GM10847 (cell line): ENCODE results near the gene GPR143.

Source experiments
- POLR2A ChIP-seq: IDR thresholded peaks from 2 replicates; pipeline ENCODE4 v1.6.1; 2011; ENCODE audit not compliant: insufficient read length; ENCODE audit errors: extremely low read depth

Gene GPR143

GRCh38 chrX:9730078-9730477 lies 35.6 kb downstream of the GPR143 start:
- no peak for TF ChIP-seq POLR2A

- no peak for TF ChIP-seq POLR2A
Measured at GRCh38 chrX:9729171-9729885, 36.3 kb downstream of the GPR143 start.

GRCh38 chrX:9728261-9728660 lies 37.4 kb downstream of the GPR143 start:
- TF ChIP-seq POLR2A = no peak

- no peak for TF ChIP-seq POLR2A
Measured at GRCh38 chrX:9724711-9725110, 40.9 kb downstream of the GPR143 start.

- no peak for TF ChIP-seq POLR2A
Measured at GRCh38 chrX:9717376-9717775, 48.3 kb downstream of the GPR143 start.

DNA sequence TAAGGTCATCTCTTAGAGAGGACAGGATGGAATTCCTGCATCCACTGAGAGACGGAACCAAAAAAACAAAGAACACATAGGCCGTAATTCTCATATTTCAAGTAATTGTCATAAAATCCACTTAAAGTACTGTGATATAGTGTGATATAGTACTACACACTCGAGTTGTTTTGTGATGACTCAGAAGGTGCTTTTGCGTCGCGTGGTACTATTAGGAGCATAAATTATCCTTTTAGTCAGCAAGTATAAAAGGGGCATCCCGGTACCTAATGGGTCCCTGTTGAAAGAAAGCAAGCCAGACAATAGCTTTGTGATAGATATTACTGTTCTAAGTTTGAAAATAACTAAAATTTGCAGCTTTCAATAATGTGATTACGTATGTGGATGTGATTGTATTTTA lies 55.3 kb downstream of the GPR143 start:
- TF ChIP-seq POLR2A = no peak

DNA sequence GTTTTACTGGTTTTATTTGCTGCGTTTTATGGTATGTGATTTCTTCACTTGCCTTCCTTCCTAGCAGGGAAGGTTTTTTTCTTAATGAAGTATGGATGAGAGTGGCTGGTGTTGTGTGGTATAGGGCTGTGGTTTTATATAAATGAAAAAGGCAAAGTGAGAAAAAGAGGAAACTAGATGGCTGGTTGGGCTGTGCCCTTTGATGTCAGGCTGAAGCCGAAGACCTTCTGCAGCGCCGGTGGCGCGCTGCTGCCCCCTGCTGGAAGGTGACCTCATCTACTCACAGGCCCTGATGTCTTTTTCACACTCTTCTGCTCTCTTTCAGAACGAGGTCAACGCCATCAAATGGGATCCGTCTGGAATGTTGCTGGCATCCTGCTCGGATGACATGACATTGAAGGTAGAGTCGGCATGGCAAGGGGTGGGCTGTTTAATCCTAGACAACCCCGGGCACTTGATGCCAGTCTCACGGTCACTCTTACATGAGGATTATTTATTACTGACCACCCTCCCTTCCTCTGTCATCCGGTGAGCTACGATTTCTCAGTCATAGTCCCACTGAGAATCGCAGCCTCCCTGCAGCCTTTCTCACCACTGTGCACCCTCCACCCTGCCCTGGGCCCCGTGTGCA lies 56.6 kb downstream of the GPR143 start:
- TF ChIP-seq POLR2A = no peak

GRCh38 chrX:9708086-9708485 lies 57.6 kb downstream of the GPR143 start:
- TF ChIP-seq POLR2A = no peak

GRCh38 chrX:9707306-9708033 lies 58.2 kb downstream of the GPR143 start:
- TF ChIP-seq POLR2A = no peak

DNA sequence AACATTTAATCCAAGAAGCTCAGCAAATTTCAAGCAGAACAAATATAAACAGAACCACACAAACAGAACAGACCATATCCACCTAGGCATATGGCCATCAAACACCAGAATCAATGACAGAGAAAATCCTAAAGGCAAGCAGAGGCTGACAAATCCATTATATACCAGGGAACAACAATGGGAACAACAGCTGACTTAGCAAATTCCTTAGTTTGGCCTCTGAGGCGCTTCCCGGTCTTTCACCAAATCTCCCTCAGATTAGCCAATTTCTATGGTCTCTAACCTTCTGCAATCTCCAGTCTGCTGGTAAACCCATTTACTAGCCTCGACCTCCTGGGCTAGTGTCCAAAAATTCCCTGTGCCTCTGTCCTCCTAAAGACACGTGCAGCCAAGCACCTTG lies 59.2 kb downstream of the GPR143 start:
- no peak for TF ChIP-seq POLR2A

DNA sequence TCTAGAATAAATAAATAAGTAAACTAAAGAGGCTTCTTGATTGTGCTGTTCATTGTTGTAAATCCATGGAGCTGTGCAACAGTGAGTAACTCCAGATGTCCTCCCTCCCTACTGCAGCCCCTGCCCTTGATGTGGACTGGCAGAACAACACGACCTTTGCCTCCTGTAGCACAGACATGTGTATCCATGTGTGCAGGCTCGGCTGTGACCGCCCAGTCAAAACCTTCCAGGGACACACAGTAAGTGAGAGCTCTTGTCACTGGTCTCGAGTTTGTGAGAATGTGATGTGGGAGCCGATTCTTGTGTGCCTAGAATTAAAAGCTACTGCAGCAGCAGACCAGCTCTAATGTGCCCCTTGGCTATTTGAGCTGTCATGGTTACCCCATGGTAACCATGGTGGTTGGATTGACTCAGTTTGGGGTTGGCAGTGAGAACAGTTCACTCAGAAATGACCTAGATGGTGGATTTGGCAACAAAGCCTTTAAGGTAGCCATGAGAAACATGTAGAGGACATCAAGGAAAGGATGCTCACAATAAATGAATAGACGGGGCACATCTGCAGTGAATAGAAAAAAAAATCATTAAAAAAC lies 60.7 kb downstream of the GPR143 start:
- no peak for TF ChIP-seq POLR2A

GRCh38 chrX:9703406-9703805 lies 62.2 kb downstream of the GPR143 start:
- no peak for TF ChIP-seq POLR2A

GRCh38 chrX:9701790-9702189 lies 63.9 kb downstream of the GPR143 start:
- no peak for TF ChIP-seq POLR2A

DNA sequence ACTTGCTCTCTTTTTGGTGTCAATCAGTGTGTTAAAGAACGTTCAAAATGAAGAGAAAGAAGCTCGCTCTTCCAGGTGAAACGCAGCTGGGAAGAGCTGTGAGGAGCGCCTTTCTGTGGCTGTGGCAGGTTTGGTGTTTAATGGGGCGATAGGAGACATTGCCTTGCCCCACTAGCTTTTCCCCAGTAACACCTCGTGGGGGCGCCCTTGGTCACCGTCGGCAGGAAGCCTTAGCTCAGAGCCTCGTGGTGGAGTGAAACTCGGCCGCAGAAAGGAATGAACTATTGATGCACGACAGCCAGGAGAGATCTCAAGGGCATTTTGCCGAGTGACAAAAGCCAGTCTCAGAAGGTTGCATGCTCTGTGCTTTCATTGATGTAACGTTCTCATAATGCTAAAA lies 65.1 kb downstream of the GPR143 start:
- no peak for TF ChIP-seq POLR2A

- TF ChIP-seq POLR2A = no peak
Measured at GRCh38 chrX:9698576-9698975, 67.1 kb downstream of the GPR143 start.
